ENCODE data around the gene CBY1.

The CBY1 gene

GRCh38 chr22:38694049-38694448, 37.6 kb downstream of the CBY1 start:
- Histone ChIP-seq H3K4me2 (ENCODE audit: low read length) (no peak overlapping the region), H3K27me3 (ENCODE audit: control insufficient read depth, insufficient read depth, low read length) (no peaks in the 10 kb centered on the region), H3K27ac (no peak overlapping the region), H3K9ac (no peak overlapping the region), H3K4me1 (peaks cover 8% of the 10 kb centered on the region), H2AFZ (no peak overlapping the region), H3K9me3 (ENCODE audit: control insufficient read depth, low read length) (no peaks in the 10 kb centered on the region), H3K36me3 (ENCODE audit: control insufficient read depth, insufficient read depth, low read length) (no peaks in the 10 kb centered on the region), H3K4me3 (ENCODE audit: low read depth, low read length) (no peak overlapping the region), H3K79me2 (peaks cover 7% of the 10 kb centered on the region)
- no peak for TF ChIP-seq CTCF (IDR thresholded peaks at IDR 0.05)

GRCh38 chr22:38694940-38695339, 38.5 kb downstream of the CBY1 start:
- no peaks in the 10 kb centered on the region for H3K27me3 ChIP-seq (ENCODE audit: control insufficient read depth, insufficient read depth, low read length)
- no peak overlapping the region for H3K27ac ChIP-seq
- peaks cover 12% of the 10 kb centered on the region for H3K79me2 ChIP-seq
- no peaks in the 10 kb centered on the region for H3K9me3 ChIP-seq (ENCODE audit: control insufficient read depth, low read length)
- H3K4me3 ChIP-seq (ENCODE audit: low read depth, low read length): no peak overlapping the region
- no peak for TF ChIP-seq CTCF (IDR thresholded peaks at IDR 0.05)
- no peak overlapping the region for H2AFZ ChIP-seq
- H3K4me2 ChIP-seq (ENCODE audit: low read length): no peak overlapping the region
- H3K36me3 ChIP-seq (ENCODE audit: control insufficient read depth, insufficient read depth, low read length): no peaks in the 10 kb centered on the region
- H3K4me1 ChIP-seq: peaks cover 13% of the 10 kb centered on the region
- no peak overlapping the region for H3K9ac ChIP-seq

- Histone ChIP-seq H3K9ac (no peak overlapping the region), H3K27ac (peak overlapping the region; percentile 29), H3K27me3 (ENCODE audit: control insufficient read depth, insufficient read depth, low read length) (no peaks in the 10 kb centered on the region), H3K79me2 (peaks cover 12% of the 10 kb centered on the region), H3K9me3 (ENCODE audit: control insufficient read depth, low read length) (no peaks in the 10 kb centered on the region), H3K4me1 (peaks cover 13% of the 10 kb centered on the region), H2AFZ (no peak overlapping the region), H3K36me3 (ENCODE audit: control insufficient read depth, insufficient read depth, low read length) (no peaks in the 10 kb centered on the region), H3K4me3 (ENCODE audit: low read depth, low read length) (peak overlapping the region; percentile 16), H3K4me2 (ENCODE audit: low read length) (peak overlapping the region; percentile 11)
- TF ChIP-seq CTCF (IDR thresholded peaks at IDR 0.05): no peak
Measured at GRCh38 chr22:38696606-38697424, 40.4 kb downstream of the CBY1 start.

- Histone ChIP-seq H2AFZ (no peak overlapping the region), H3K79me2 (peaks cover 12% of the 10 kb centered on the region), H3K4me3 (ENCODE audit: low read depth, low read length) (peak overlapping the region; percentile 16), H3K4me2 (ENCODE audit: low read length) (peak overlapping the region; percentile 11), H3K36me3 (ENCODE audit: control insufficient read depth, insufficient read depth, low read length) (no peaks in the 10 kb centered on the region), H3K9me3 (ENCODE audit: control insufficient read depth, low read length) (no peaks in the 10 kb centered on the region), H3K27me3 (ENCODE audit: control insufficient read depth, insufficient read depth, low read length) (no peaks in the 10 kb centered on the region), H3K4me1 (peaks cover 13% of the 10 kb centered on the region), H3K9ac (no peak overlapping the region), H3K27ac (no peak overlapping the region)
- TF ChIP-seq CTCF (IDR thresholded peaks at IDR 0.05): no peak
Measured at GRCh38 chr22:38697425-38698089, 41.1 kb downstream of the CBY1 start.
